Measurements from ENCODE around the gene COL28A1.

- TF ChIP-seq POLR2A (IDR thresholded peaks at IDR 0.05) (no peak), CTCF (IDR thresholded peaks at IDR 0.05) (no peak)
Observed at GRCh38 chr7:7522421-7522820, 13.3 kb downstream of the COL28A1 start.
